Gastroesophageal sphincter (tissue), 4 donors: Measurements from ENCODE around the gene TPD52L2. TPM values are rescaled to one million over a fixed set of nuclear protein-coding genes. Genes with fewer than 3 reads are reported as not detected.
"Not testable (repeated sequence)": the region's sequence is repeated elsewhere in the genome, so short reads cannot be mapped to it uniquely, and the experiment has no call there.

Experiments
- ATAC-seq: fragments of 150-250 bp; one replicate; pipeline ENCODE4 v1.9.1; 2016; ENCODE audit warnings: mild to moderate bottlenecking, moderate library complexity
- H3K27ac ChIP-seq, 4 donors: fragments of 200-600 bp; sonication (generic) in 3 of 4; 1 replicate in 3 of 4; 2 replicates in 1 of 4; pipeline ENCODE4 v1.5.1; 2016 to 2019
- H3K27me3 ChIP-seq: fragments of 200-600 bp; sonication (generic); one replicate; pipeline ENCODE4 v1.5.1; 2019
- H3K36me3 ChIP-seq, 2 donors: fragments of 200-600 bp; sonication (generic); one replicate each; pipeline ENCODE4 v1.5.1; 2019; ENCODE audit warnings: control low read depth in 1 of 2
- H3K4me1 ChIP-seq, 3 donors: fragments of 200-600 bp; sonication (generic); 1 replicate in 2 of 3; 2 replicates in 1 of 3; pipeline ENCODE4 v1.5.1; 2016 to 2019; ENCODE audit warnings: control low read depth in 2 of 3
- H3K4me3 ChIP-seq, 2 donors: fragments of 200-600 bp; sonication (generic); one replicate each; pipeline ENCODE4 v1.5.1; 2019; ENCODE audit warnings: mild to moderate bottlenecking in 1 of 2, moderate library complexity in 1 of 2
- H3K9me3 ChIP-seq, 3 donors: fragments of 200-600 bp; sonication (generic); one replicate each; pipeline ENCODE4 v1.5.1; 2017 to 2019; ENCODE audit warnings: control low read depth in 2 of 3
- EP300 ChIP-seq: sonication (generic); formaldehyde crosslinking; IDR thresholded peaks from one replicate; pipeline ENCODE4 v1.6.1; 2017; ENCODE audit warnings: antibody characterized with exemption, mild to moderate bottlenecking
- POLR2A ChIP-seq, 2 donors: fragments of 450-650 bp; IDR thresholded peaks; one replicate each; pipeline ENCODE4 v1.6.1; 2017; ENCODE audit warnings: antibody characterized with exemption in 2 of 2, mild to moderate bottlenecking in 2 of 2, moderate library complexity in 1 of 2
- POLR2AphosphoS5 ChIP-seq: sonication (generic); formaldehyde crosslinking; IDR thresholded peaks from one replicate; pipeline ENCODE4 v1.6.1; 2017; ENCODE audit warnings: antibody characterized with exemption
- WGBS, 2 donors: methylation state at CpG; one replicate each; pipeline ENCODE4 v1.1.5; 2018; ENCODE audit warnings: low coverage in 1 of 2; 5-methylcytosine and 5-hydroxymethylcytosine counted together
- total RNA-seq, 4 donors: library from RNA; depleted of rRNA; stranded (reverse); fragments of >200 nt; gene quantifications; one replicate each; pipeline ENCODE4 v1.1.0, GENCODE V29; 2016
- TF ChIP-seq, protein P1 (sequence below), 4 experiments: fragments of 200-600 bp in 2 of 4; fragments of 450-650 bp in 2 of 4; sonication (generic) in 1 of 4; IDR thresholded peaks; one replicate each; pipeline ENCODE4 v1.5.1; 2017 to 2019; ENCODE audit warnings: antibody characterized with exemption in 4 of 4, mild to moderate bottlenecking in 2 of 4, moderate library complexity in 2 of 4

TPD52L2 gene
- total RNA-seq, 4 donors from 2014 or later: 136 to 157 (median 145) TPM

DNA sequence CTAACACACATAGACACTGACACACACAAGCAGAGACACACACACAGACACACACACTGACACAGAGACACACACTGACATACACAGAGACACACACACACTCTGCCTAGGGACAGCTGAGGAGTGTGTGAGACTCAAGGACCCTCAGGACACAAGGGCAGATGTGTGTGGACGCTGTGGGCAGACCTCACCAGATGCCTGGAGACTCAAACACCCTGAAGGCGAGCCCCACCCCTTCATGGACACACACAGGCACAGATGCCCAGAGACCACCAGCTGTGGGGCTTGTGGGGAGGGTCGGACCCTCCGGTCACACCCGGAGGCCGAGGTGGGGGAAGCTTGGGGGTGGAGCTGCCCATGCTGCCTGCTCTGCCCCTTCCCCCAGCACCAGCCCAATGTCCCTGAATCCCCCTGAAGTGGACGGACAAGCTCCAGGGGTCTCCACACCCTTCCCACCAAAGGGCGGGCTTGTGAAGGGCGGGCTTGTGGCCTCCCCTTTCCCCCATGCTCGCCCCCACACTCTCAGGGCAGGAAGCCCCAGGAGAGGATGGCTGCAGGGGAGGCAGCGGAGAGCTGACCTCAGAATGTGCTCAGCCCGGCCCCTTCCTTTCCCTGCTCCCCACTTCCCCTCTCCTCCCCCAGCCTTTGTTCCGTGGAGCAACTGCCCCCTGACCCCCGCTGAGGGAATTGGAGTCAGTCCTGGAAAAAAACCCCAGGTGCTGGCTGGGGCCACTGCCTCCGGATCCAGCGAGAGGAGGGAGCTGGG lies 17.6 kb upstream of the TPD52L2 start:
- no peaks in the 10 kb centered on the region for H3K36me3 ChIP-seq
- H3K4me3 ChIP-seq: no peak overlapping the region
- H3K27me3 ChIP-seq: peaks cover 44% of the 10 kb centered on the region
- peaks cover 0 to 39% (median 21%) of the 10 kb centered on the region in 3 donors for H3K4me1 ChIP-seq
- WGBS, 2 donors: no CpG with 5 or more reads among the region's 16 CpGs
- TF ChIP-seq, protein P1, sequence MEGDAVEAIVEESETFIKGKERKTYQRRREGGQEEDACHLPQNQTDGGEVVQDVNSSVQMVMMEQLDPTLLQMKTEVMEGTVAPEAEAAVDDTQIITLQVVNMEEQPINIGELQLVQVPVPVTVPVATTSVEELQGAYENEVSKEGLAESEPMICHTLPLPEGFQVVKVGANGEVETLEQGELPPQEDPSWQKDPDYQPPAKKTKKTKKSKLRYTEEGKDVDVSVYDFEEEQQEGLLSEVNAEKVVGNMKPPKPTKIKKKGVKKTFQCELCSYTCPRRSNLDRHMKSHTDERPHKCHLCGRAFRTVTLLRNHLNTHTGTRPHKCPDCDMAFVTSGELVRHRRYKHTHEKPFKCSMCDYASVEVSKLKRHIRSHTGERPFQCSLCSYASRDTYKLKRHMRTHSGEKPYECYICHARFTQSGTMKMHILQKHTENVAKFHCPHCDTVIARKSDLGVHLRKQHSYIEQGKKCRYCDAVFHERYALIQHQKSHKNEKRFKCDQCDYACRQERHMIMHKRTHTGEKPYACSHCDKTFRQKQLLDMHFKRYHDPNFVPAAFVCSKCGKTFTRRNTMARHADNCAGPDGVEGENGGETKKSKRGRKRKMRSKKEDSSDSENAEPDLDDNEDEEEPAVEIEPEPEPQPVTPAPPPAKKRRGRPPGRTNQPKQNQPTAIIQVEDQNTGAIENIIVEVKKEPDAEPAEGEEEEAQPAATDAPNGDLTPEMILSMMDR (IDR thresholded peaks at IDR 0.05): no peak
- TF ChIP-seq EP300: no peak
- TF ChIP-seq POLR2AphosphoS5: no peak
- no peak for TF ChIP-seq POLR2A (IDR thresholded peaks at IDR 0.05)
- no peaks in the 10 kb centered on the region for H3K9me3 ChIP-seq
- H3K27ac ChIP-seq: peak overlapping the region in 3 of 4 donors; percentile 41 to 77 (median 73)
- ATAC-seq: peak; percentile 38

DNA sequence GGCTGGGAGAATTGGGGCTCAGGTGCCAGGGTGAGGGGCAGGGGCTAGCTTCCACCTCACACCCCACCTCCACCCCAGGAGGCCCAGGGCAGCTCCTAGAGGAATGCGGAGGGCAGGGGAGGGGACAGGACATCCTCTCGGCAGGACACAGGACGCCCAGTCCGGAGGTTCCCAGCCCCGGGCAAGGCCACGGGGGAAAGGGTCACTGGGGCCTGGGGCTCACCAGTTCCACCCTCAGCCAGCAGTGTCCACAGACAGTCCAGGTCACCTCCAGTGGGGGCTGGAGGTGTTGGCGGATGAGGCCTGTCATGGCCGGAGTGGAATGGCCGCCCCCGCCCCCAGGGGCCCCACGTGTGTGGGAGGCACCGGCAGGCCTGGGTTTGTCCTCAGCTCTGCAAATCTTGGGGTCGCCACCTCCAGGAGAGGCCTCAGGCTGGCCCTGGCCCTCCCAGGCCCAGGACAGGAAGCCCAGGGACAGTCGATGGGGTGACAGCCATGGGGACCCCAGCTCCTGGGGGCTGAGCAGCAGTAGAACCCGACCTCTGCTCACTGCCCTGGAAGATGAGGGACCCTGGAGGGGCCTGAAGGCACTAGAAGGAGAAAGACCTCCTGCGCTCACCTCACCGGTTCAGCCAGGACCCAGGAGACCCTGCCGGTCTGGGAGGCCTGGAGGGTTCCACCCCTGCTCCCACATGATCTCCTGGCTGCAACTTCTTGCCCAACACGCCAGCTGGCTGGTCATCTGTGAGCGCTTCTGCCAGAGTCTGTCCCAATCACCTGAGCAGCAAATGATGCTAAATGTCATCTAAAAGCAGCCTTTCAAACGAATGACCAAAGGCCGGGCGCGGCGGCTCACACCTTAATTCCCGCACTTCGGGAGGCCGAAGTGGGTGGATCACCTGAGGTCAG lies 16.8 kb upstream of the TPD52L2 start:
- H3K36me3 ChIP-seq: no peaks in the 10 kb centered on the region
- ATAC-seq: peak; percentile 26
- no peak for TF ChIP-seq EP300
- TF ChIP-seq, protein P1 (IDR thresholded peaks at IDR 0.05): no peak
- no peak for TF ChIP-seq POLR2A (IDR thresholded peaks at IDR 0.05)
- TF ChIP-seq POLR2AphosphoS5: no peak
- H3K27me3 ChIP-seq: peaks cover 53% of the 10 kb centered on the region
- WGBS, 2 donors: 100% methylated on average over 1 of the region's 28 CpGs; no CpG with 5 or more reads in 1 of the 2 donors
- no peaks in the 10 kb centered on the region for H3K9me3 ChIP-seq
- peaks cover 0 to 39% (median 21%) of the 10 kb centered on the region in 3 donors for H3K4me1 ChIP-seq
- peak overlapping the region in 3 of 4 donors; percentile 41 to 77 (median 73) for H3K27ac ChIP-seq
- no peak overlapping the region for H3K4me3 ChIP-seq

GRCh38 chr20:63850689-63851547 lies 14.2 kb upstream of the TPD52L2 start:
- no peaks in the 10 kb centered on the region for H3K36me3 ChIP-seq
- peaks cover 58% of the 10 kb centered on the region for H3K27me3 ChIP-seq
- H3K27ac ChIP-seq: no peak overlapping the region
- no peak for TF ChIP-seq POLR2A (IDR thresholded peaks at IDR 0.05)
- no peak for TF ChIP-seq POLR2AphosphoS5
- TF ChIP-seq, protein P1 (IDR thresholded peaks at IDR 0.05): no peak
- TF ChIP-seq EP300: no peak
- H3K4me3 ChIP-seq: no peak overlapping the region
- H3K4me1 ChIP-seq: peaks cover 0 to 50% (median 40%) of the 10 kb centered on the region in 3 donors
- 76 to 100% methylated on average over 1 to 22 of the region's 27 CpGs for WGBS, 2 donors
- no peaks in the 10 kb centered on the region for H3K9me3 ChIP-seq
- ATAC-seq: no peak

DNA sequence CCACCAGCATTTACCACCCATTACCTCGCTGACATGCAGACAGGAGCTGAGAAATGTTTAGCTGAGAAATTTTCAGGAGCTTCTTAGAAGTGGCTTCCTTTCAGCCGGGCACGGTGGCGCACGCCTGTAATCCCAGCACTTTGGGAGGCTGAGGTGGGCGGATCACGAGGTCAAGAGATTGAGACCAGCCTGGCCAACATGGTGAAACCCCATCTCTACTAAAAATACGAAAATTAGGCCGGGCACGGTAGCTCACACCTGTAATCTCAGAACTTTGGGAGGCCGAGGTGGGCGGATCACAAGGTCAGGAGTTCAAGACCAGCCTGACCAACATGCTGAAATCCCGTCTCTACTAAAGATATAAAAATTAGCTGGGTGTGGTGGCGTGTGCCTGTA lies 13.5 kb upstream of the TPD52L2 start:
- ATAC-seq, H3K4me3 ChIP-seq, H3K36me3 ChIP-seq, H3K27ac ChIP-seq, H3K9me3 ChIP-seq: not testable (repeated sequence)
- Histone ChIP-seq H3K4me1 (peaks cover 0 to 49% (median 34%) of the 10 kb centered on the region in 3 donors), H3K27me3 (peaks cover 58% of the 10 kb centered on the region)
- 93 to 100% methylated on average over 1 to 7 of the region's 14 CpGs for WGBS, 2 donors

- ATAC-seq, H3K4me3 ChIP-seq, H3K9me3 ChIP-seq, H3K36me3 ChIP-seq: not testable (repeated sequence)
- Histone ChIP-seq H3K27ac (peak overlapping the region in 3 of 4 donors; percentile 74 to 78 (median 74)), H3K4me1 (peaks cover 0 to 49% (median 30%) of the 10 kb centered on the region in 3 donors), H3K27me3 (peaks cover 61% of the 10 kb centered on the region)
- WGBS, 2 donors: 93 to 100% methylated on average over 1 to 2 of the region's 4 CpGs
These were observed 11.4 kb upstream of the TPD52L2 start for GRCh38 chr20:63853733-63854068.
